ENCODE measurements around the gene B9D2.

Gene B9D2

DNA sequence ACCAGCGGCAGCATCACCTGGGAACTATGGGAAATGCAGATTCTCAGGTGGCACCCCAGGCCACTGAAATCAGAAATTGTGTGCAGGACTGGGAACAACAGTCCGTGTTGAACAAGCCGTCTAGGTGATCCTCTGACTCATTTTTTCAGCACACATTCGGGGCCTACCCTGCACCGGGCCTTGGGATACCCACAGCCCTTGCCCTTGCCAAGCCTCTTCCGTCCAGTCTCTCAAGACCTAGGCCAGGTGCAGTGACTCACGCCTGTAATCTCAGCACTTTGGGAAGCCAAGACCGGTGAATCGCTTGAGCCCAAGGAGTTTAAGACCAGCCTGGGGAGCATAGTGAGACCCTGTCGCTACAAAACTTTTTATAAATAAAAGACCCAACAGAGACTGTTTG lies 28.5 kb downstream of the B9D2 start:
- peaks cover 45% of the 10 kb centered on the region in 2 experiments for H3K36me3 ChIP-seq (ENCODE audit: control insufficient read depth in 2 of 2, insufficient read depth in 1 of 2, low read length in 2 of 2)
- no peaks in the 10 kb centered on the region for H3K4me1 ChIP-seq (ENCODE audit: control insufficient read depth, insufficient read depth, low read length)
- CTCF ChIA-PET: interaction anchor here (0.8 to 1.8 kb wide), 3 partner anchors 14 to 42 kb away, joined by 3 to 7 read pairs (median 6); no protein-coding TSS in a partner anchor
- no peaks in the 10 kb centered on the region for H3K9me3 ChIP-seq (ENCODE audit: control insufficient read depth, insufficient read depth, low read depth, low read length)
- H3K27ac ChIP-seq (ENCODE audit: extremely low read depth, low read depth, low read length): no peak overlapping the region
- TF ChIP-seq ZNF10 (tag by site-specific recombination; IDR thresholded peaks at IDR 0.05) (no peak), ZBTB1 (tag by site-specific recombination; IDR thresholded peaks at IDR 0.05) (no peak), ZNF184 (tag by site-specific recombination; IDR thresholded peaks at IDR 0.05) (no peak), KLF17 (tag by site-specific recombination; IDR thresholded peaks at IDR 0.05) (no peak), ZNF777 (tag by site-specific recombination; IDR thresholded peaks at IDR 0.05; ENCODE audit: borderline replicate concordance) (no peak), ZNF350 (tag by site-specific recombination; IDR thresholded peaks at IDR 0.05) (no peak), ZNF529 (tag by site-specific recombination; IDR thresholded peaks at IDR 0.05; ENCODE audit: insufficient replicate concordance) (no peak), HOXC10 (CRISPR knock-in tag; IDR thresholded peaks at IDR 0.05) (no peak), ZBTB44 (tag by site-specific recombination; IDR thresholded peaks at IDR 0.05) (no peak), YY1 (tag by site-specific recombination; IDR thresholded peaks at IDR 0.05) (no peak), ZNF274 (IDR thresholded peaks at IDR 0.05; ENCODE audit: low read length) (no peak), ZNF274 (tag by site-specific recombination; IDR thresholded peaks at IDR 0.05; ENCODE audit: borderline replicate concordance) (no peak), ZNF610 (tag by site-specific recombination; IDR thresholded peaks at IDR 0.05; ENCODE audit: borderline replicate concordance) (no peak), ZNF747 (tag by site-specific recombination; IDR thresholded peaks at IDR 0.05) (no peak), ZNF26 (tag by site-specific recombination; IDR thresholded peaks at IDR 0.05) (no peak)
- TF ChIP-seq, protein P1, sequence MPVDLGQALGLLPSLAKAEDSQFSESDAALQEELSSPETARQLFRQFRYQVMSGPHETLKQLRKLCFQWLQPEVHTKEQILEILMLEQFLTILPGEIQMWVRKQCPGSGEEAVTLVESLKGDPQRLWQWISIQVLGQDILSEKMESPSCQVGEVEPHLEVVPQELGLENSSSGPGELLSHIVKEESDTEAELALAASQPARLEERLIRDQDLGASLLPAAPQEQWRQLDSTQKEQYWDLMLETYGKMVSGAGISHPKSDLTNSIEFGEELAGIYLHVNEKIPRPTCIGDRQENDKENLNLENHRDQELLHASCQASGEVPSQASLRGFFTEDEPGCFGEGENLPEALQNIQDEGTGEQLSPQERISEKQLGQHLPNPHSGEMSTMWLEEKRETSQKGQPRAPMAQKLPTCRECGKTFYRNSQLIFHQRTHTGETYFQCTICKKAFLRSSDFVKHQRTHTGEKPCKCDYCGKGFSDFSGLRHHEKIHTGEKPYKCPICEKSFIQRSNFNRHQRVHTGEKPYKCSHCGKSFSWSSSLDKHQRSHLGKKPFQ (tag by site-specific recombination; IDR thresholded peaks at IDR 0.05): no peak
- TF ChIP-seq, protein P2, sequence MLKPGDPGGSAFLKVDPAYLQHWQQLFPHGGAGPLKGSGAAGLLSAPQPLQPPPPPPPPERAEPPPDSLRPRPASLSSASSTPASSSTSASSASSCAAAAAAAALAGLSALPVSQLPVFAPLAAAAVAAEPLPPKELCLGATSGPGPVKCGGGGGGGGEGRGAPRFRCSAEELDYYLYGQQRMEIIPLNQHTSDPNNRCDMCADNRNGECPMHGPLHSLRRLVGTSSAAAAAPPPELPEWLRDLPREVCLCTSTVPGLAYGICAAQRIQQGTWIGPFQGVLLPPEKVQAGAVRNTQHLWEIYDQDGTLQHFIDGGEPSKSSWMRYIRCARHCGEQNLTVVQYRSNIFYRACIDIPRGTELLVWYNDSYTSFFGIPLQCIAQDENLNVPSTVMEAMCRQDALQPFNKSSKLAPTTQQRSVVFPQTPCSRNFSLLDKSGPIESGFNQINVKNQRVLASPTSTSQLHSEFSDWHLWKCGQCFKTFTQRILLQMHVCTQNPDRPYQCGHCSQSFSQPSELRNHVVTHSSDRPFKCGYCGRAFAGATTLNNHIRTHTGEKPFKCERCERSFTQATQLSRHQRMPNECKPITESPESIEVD (tag by site-specific recombination; IDR thresholded peaks at IDR 0.05): no peak
- TF ChIP-seq, protein P3, sequence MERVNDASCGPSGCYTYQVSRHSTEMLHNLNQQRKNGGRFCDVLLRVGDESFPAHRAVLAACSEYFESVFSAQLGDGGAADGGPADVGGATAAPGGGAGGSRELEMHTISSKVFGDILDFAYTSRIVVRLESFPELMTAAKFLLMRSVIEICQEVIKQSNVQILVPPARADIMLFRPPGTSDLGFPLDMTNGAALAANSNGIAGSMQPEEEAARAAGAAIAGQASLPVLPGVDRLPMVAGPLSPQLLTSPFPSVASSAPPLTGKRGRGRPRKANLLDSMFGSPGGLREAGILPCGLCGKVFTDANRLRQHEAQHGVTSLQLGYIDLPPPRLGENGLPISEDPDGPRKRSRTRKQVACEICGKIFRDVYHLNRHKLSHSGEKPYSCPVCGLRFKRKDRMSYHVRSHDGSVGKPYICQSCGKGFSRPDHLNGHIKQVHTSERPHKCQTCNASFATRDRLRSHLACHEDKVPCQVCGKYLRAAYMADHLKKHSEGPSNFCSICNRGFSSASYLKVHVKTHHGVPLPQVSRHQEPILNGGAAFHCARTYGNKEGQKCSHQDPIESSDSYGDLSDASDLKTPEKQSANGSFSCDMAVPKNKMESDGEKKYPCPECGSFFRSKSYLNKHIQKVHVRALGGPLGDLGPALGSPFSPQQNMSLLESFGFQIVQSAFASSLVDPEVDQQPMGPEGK (tag by site-specific recombination; IDR thresholded peaks at IDR 0.05): no peak
- POLR2A ChIA-PET: interaction anchor here (0.8 to 1.4 kb wide), 3 partner anchors 11 to 27 kb away, joined by 3 to 4 read pairs (median 3); no protein-coding TSS in a partner anchor
- H3K4me3 ChIP-seq (ENCODE audit: low read depth, low read length): no peak overlapping the region
